GM18909 (cell line): ENCODE measurements around the gene AP1M2.

ENCODE experiments used
- ATAC-seq: cut with Tn5 transposase; IDR thresholded peaks from one replicate; pipeline ENCODE4 v1.9.1; 2021; ENCODE audit warnings: mild to moderate bottlenecking; ENCODE audit not compliant: unreplicated experiment, poor library complexity

AP1M2 gene

DNA sequence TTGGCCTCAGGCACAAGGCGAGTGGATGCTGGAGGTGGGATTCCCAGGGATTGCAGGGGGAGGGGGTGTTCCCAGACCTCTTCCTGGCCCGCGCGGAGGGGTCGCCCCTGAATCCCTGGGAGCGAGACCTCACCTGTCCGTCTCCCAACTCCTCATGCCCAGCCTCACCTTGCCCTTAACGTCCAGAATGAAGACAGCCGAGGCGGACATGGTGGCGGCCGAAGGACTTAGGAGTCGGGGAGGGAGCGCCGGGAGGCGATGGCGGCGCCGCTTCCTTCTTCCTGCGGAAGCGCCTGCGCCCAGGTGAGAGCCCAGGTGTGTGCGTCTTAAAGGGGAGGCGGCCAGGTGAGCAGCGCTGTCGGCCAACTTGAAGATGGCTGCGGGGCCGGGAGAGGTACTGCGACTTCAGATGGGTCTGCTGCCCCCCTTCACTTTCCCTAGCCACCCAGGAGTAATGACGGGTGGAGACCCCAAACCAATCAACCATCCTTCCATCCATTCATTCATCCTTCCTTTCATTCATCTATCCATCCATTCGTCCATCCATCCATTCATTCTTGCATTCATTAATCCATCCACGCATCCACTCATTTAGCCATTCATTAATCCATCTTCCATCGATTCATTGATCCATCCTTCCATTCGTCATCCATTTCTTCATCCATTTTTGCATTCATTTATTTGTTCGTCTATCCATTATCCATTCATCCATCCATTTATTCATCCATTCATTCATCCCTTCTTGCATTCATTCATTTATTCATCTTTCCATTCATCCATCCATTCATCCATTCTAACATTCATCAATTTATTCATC is at the start of gene AP1M2:
AP1M2 (minus strand) TSS at position 291 of the 817 bp plus-strand sequence; CDS start at position 210, 81 bp downstream.
- ATAC-seq: no peak

DNA sequence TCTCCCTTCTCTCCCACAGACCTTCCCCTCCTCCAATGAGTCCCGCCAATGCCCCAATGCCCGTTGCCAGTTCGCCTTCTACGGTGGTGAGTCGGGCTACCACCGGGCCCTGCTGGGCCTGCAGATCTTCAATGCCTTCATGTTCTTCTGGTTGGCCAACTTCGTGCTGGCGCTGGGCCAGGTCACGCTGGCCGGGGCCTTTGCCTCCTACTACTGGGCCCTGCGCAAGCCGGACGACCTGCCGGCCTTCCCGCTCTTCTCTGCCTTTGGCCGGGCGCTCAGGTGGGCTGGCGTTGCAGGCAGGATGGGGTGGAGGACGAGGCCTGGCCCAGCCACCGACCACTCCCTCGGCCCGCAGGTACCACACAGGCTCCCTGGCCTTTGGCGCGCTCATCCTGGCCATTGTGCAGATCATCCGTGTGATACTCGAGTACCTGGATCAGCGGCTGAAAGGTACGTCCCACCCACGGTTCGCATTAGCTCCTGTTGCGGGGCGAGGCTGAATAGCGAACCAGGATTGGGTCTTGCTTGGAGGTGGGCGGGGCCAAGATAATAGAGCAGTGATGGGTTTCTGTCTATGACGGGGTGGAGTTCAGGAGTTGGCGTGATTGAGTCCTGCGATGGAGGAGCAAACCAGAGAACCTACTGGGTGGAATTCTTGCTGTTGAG is 49.3 kb upstream of the AP1M2 start:
- ATAC-seq: no peak

DNA sequence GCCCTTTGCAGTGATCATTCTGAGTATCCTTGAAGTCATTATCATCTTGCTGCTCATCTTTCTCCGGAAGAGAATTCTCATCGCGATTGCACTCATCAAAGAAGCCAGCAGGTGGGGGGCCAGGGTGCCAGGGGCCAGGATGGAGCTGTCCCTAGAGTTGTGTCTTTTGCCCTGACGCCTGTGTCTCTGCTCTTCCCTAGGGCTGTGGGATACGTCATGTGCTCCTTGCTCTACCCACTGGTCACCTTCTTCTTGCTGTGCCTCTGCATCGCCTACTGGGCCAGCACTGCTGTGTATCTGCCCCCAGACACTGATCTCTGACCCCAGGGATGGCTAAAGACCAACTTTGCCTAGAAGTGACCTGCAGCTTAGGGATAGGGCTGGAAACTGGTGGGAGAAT is 47.9 kb upstream of the AP1M2 start:
- ATAC-seq: no peak

GRCh38 chr19:10634430-10634829 is 47.3 kb upstream of the AP1M2 start:
- ATAC-seq: no peak

- no peak for ATAC-seq
Observed at GRCh38 chr19:10631874-10632273, 44.8 kb upstream of the AP1M2 start.

GRCh38 chr19:10625762-10626138 is 38.6 kb upstream of the AP1M2 start:
- ATAC-seq: no peak

DNA sequence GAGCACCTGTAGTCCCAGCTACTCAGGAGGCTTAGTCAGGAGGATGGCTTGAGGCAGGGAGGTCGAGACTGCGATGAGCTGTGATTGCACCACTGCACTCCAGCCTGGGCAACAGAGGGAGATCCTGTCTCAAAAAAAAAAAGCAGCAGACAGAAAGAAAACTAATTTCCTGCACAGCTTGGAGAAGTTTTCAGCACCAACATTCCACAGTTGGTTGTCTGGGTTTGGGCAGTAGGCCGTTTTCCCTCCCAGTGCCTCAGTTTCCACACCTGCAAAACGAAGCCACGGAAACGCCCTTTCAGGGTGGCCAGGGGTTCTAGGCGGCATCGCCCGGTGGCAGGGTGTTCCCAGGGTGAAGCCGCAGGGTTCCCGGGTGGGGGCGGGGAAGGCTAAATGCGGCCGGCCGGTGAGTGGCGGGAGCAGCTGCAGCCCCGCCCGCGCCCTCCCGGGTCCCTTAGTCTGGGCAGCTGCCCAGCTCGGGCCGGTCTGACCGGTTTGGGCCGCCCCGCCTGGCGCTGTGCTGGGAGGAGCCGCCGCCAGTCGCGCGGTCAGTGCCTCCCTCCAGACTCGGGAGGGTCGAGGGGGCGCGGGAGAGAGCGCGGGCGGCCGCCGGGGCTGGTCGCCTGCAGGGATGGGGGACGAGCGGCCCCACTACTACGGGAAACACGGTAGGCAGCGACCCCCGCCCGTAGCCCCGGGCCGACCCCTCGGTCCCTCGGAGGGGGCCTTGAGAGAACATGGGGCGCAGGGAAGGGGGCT is 38.1 kb upstream of the AP1M2 start, which contains the start of gene SLC44A2:
SLC44A2 (plus strand) TSS at position 551 of the 759 bp plus-strand sequence; CDS start at position 632, 81 bp downstream.
- no peak for ATAC-seq

- ATAC-seq: no peak
Observed at GRCh38 chr19:10624585-10624984, 37.5 kb upstream of the AP1M2 start.

DNA sequence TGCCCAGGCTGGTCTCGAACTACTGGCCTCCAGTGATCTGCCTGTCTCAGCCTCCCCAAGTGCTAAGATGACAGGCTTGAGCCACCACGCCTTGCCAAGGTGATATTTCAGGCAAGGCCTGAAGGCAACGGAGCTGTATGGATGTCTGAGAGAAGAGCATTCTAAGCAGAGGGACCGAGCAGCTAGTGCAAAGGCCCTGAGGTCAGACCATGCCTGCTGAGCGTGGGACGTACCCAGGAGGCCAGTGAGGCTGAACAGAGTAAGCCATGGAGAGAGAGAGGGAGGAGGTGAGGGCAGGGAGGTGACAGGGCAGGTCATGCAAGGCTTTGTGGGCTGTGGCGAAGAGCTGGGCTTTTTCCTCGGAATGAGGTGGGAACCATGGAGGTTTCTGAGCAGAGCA is 34.9 kb upstream of the AP1M2 start:
- no peak for ATAC-seq

DNA sequence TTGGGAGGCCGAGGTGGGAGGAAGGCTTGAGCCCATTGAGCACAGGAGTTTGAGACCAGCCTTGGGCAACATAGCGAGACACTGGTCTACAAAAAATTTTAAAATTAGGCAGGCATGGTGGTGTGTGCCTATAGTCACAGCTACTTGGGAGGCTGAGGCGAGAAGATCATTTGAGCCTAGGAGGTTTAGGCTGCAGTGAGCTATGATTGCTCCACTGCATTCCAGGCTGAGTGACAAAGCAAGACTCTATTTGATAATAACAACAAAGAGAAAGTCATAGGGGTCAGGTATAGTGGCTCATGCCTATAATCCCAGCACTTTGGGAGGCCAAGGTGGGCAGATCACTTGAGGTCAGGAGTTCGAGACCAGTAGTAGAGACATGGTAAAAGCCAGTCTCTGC is 33.7 kb upstream of the AP1M2 start:
- ATAC-seq: no peak

DNA sequence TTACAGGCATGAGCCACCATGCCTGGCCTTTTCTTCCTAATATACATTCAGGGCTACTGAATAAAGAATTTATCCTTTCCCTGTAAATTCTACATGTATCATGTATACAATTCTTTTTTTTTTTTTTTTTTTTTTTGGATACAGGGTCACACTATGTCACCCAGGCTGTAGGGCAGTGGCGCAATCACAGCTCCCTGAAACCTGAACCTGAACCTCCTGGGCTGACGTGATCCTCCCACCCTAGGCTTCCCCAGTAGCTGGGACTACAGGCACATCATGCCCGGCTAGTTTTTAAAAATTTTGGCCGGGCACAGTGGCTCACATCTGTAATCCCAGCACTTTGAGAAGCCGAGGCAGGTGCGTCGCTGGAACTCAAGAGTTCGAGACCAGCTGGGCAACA is 31.7 kb upstream of the AP1M2 start:
- no peak for ATAC-seq

DNA sequence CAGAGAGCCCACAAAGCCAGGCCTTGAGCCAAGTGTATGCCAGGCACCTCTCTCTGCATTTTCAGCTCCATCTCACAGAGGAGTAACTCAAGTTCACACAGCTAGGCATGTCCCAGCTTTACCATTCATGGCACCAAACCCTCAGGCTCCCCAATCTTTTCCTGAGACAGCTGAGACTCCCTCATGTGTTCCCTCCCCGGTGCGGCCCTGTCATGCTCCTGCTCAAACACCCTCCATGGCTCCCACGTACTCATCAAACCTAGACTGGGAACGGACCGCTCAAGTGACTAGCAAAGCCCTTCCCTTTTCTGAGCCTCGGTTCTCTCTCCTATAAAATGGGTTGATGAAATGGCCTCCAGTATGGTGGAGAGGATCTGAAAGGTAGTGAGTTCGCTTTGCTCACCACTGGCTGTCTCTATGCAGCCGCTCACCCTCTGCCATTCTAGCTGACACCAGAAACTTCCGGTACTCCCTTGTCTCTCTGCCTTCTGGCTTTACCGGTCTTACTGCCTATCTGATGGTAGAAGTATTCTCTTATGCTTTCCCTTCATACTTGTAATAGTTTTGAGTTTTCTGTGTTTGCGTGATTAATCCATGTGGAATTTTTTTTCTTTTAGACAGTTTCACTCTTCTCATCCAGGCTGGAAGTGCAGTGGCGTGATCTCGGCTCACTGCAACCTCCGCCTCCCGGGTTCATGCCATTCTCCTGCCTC is 30.5 kb upstream of the AP1M2 start:
- ATAC-seq: no peak

DNA sequence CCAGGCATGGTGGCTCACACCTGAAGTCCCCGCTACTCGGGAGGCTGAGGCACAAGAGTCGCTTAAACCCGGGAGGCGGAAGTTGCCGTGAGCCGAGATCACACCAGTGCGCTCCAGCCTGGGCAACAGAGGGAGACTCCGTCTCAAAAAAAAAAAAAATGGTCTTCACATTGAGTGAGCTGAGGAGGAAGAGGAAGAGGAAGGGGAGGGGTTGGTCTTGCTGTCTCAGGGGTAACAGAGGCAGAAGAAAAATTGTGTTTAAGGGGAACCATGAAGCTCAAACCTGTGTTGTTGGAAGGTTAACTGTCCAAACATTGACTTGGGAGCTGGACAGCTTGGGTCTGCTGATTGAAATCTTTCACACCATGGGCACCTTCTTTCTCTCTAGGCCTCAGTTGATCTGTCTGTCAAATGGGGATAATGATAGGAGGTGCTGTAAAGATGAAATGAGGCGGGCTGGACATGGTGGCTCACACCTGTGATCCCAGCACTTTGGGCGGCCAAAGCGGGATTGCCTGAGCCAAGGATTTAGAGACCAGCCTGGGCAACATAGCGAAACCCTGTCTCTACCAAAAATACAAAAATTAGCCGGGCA is 28.4 kb upstream of the AP1M2 start:
- ATAC-seq: no peak

GRCh38 chr19:10612499-10613119 is 25.5 kb upstream of the AP1M2 start:
- no peak for ATAC-seq

DNA sequence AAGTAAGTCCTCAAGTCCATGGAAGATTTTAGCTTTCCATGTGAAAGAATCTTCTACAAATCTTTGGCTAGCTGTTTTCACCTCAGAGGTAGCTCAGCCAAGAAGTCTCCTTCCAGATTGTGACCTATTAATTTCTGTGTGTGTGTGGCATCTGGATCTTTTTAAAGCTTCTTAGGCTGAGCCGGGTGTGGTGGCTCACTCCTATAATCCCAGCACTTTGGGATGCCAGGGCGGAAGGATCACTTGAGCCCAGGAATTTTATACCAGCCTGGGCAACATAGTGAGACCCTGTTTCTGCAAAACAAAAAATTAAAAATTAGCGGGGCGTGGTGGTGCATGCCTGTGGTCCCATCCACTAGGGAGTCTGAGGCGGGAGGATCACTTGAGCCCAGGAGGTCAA is 24.8 kb upstream of the AP1M2 start:
- ATAC-seq: no peak

- peak; percentile 25 for ATAC-seq
Observed at GRCh38 chr19:10604460-10604980, 17.4 kb upstream of the AP1M2 start.

GRCh38 chr19:10603873-10604459 is 16.9 kb upstream of the AP1M2 start:
- peak; percentile 25 for ATAC-seq

DNA sequence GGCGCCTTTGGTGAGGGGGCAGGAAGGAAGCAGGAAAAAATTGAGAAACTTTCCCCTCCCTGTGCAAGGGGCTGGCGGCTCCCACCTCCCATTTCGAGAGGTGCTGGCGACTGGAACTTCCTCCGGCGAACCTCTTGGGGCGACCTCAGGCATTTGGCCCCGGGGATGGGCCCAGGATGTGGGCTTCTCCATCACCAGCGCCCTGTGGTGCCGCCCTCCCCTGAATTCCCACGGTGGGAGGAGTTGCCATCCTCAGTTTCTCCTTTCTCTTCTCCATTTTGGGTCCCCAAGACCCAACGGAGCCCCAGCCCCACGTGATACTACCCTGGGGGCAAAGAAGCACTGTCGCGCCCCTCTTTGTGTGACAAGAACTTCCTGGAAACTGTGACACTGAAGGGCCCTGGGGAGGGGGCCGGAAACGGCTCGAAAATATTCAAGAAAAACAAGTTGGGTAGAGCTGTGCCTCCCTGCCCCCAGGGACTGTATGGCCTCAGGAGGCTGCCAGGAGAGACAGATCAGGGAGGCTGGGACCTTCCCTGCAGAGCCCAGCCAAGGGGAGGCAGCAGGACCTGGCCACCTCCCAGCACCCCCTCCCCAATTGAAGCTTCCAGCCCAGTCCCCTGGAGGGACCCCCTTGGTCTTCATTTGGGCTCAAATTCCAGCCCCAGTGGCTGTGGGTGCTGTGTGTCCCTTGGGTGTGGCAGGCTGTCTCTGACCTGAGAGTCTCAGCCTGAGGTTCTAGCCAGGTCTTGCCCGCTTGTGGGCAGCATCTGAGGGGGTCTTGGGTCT is 16.2 kb upstream of the AP1M2 start:
- peak; percentile 54 for ATAC-seq
